ENCODE data around the gene GAREM2.

GAREM2 gene

GRCh38 chr2:26187537-26188104, 14.7 kb downstream of the GAREM2 start:
- DNase-seq, result no peak

- no peak for DNase-seq
Measured at GRCh38 chr2:26189123-26189522, 16.2 kb downstream of the GAREM2 start.

GRCh38 chr2:26189751-26190150, 16.9 kb downstream of the GAREM2 start:
- DNase-seq, result no peak

GRCh38 chr2:26190369-26190768, 17.5 kb downstream of the GAREM2 start:
- no peak for DNase-seq

- DNase-seq, result no peak
Measured at GRCh38 chr2:26191316-26192159, 18.6 kb downstream of the GAREM2 start.

GRCh38 chr2:26193578-26194231, 20.8 kb downstream of the GAREM2 start:
- no peak for DNase-seq

- no peak for DNase-seq
Measured at GRCh38 chr2:26195040-26195984, 22.4 kb downstream of the GAREM2 start.

- DNase-seq, result no peak
Measured at GRCh38 chr2:26196683-26197418, 24.0 kb downstream of the GAREM2 start.

GRCh38 chr2:26197516-26197915, 24.6 kb downstream of the GAREM2 start:
- DNase-seq, result no peak

- DNase-seq, result no peak
Measured at GRCh38 chr2:26202981-26203490, 30.1 kb downstream of the GAREM2 start.

- DNase-seq, result no peak
Measured at GRCh38 chr2:26203906-26204305, 31.0 kb downstream of the GAREM2 start.

GRCh38 chr2:26212011-26212410, 39.1 kb downstream of the GAREM2 start:
- no peak for DNase-seq

- DNase-seq, result no peak
Measured at GRCh38 chr2:26214759-26215158, 41.9 kb downstream of the GAREM2 start.

GRCh38 chr2:26215833-26216232, 42.9 kb downstream of the GAREM2 start:
- DNase-seq, result no peak

- DNase-seq, result no peak
Measured at GRCh38 chr2:26216587-26216986, 43.7 kb downstream of the GAREM2 start.

- DNase-seq, result no peak
Measured at GRCh38 chr2:26217720-26218119, 44.8 kb downstream of the GAREM2 start.

- no peak for DNase-seq
Measured at GRCh38 chr2:26223018-26223417, 50.1 kb downstream of the GAREM2 start.

- DNase-seq, result no peak
Measured at GRCh38 chr2:26224095-26224494, 51.2 kb downstream of the GAREM2 start.

GRCh38 chr2:26229595-26229994, 56.7 kb downstream of the GAREM2 start:
- no peak for DNase-seq

GRCh38 chr2:26230806-26231205, 57.9 kb downstream of the GAREM2 start:
- no peak for DNase-seq

GRCh38 chr2:26235089-26235488, 62.2 kb downstream of the GAREM2 start:
- no peak for DNase-seq

GRCh38 chr2:26237868-26238267, 65.0 kb downstream of the GAREM2 start:
- no peak for DNase-seq
